Endothelial cell of umbilical vein (primary cell): ENCODE measurements around the gene EOLA1. TPM values are rescaled to one million over a fixed set of nuclear protein-coding genes. Genes with fewer than 3 reads are reported as not detected.

ENCODE experiments used
- BruUV-seq: library from RNA; stranded (reverse); fragments of 400-500 nt; replicated peaks from 2 replicates; lab custom pipeline; 2021; lab: Mats Ljungman, UMichigan
- CTCF ChIA-PET: fragments of 300-600, 350-600 bp; sonication (Branson Sonifier 250); formaldehyde crosslinking; loops from one replicate; lab custom pipeline; 2021; ENCODE audit warnings: antibody characterized with exemption, inconsistent platforms; lab: Charles Lee
- POLR2A ChIA-PET: fragments of 300-600, 350-600 bp; sonication (Branson Sonifier 250); formaldehyde crosslinking; loops from one replicate; lab custom pipeline; 2021; ENCODE audit warnings: antibody characterized with exemption, inconsistent platforms; lab: Charles Lee
- DNase-seq: peaks from one replicate; pipeline ENCODE4 v3.0.0-alpha.2; 2011; ENCODE audit warnings: low read depth, low spot score
- FAIRE-seq: peaks from 2 replicates; lab custom pipeline; 2011; peaks lifted over from hg19 to GRCh38; lab: Jason Lieb, UNC
- H2AFZ ChIP-seq: 2 replicates; pipeline ENCODE4 v1.6.0; 2012; ENCODE audit warnings: low read depth, low read length, control low read depth, inconsistent platforms
- H3K27ac ChIP-seq: 2 replicates; pipeline ENCODE4 v1.5.1; 2011; ENCODE audit warnings: low read depth, mild to moderate bottlenecking, control low read depth, low read length, moderate library complexity; ENCODE audit not compliant: insufficient read depth
- H3K27me3 ChIP-seq, 2 experiments: 2 replicates each; pipeline versions ENCODE4 v1.6.0 to v1.6.1; 2011; ENCODE audit warnings: low read length in 2 of 2, mixed read lengths in 1 of 2; ENCODE audit not compliant: control insufficient read depth in 2 of 2, insufficient read depth in 2 of 2
- H3K36me3 ChIP-seq, 2 experiments: 2 replicates in 1 of 2; 3 replicates in 1 of 2; pipeline ENCODE4 v1.5.1; 2011; ENCODE audit warnings: low read length in 2 of 2, mild to moderate bottlenecking in 1 of 2, moderate library complexity in 1 of 2; ENCODE audit not compliant: control insufficient read depth in 2 of 2, insufficient read depth in 2 of 2; ENCODE audit errors: extremely low read depth in 1 of 2
- H3K4me1 ChIP-seq: 3 replicates; pipeline ENCODE4 v1.5.1; 2011; ENCODE audit warnings: mild to moderate bottlenecking, low read length; ENCODE audit not compliant: control insufficient read depth, insufficient read depth; ENCODE audit errors: extremely low read depth
- H3K4me2 ChIP-seq: 2 replicates; pipeline ENCODE4 v1.6.1; 2011; ENCODE audit warnings: low read length, control low read depth, mixed read lengths; ENCODE audit not compliant: insufficient read depth
- H3K4me3 ChIP-seq, 3 experiments: fragments of 200-600 bp in 1 of 3; sonication (generic), shearing (Covaris generic) in 1 of 3; replicated peaks in 1 of 3; 2 replicates each; pipeline ENCODE4 v1.5.1; 2011 to 2016; ENCODE audit warnings: control low read depth in 3 of 3, low read length in 3 of 3, mild to moderate bottlenecking in 2 of 3, inconsistent platforms in 1 of 3, low read depth in 1 of 3, moderate library complexity in 1 of 3; ENCODE audit not compliant: insufficient read depth in 1 of 3
- H3K79me2 ChIP-seq: 2 replicates; pipeline ENCODE4 v1.6.0; 2012; ENCODE audit warnings: low read length, inconsistent platforms; ENCODE audit not compliant: control insufficient read depth, insufficient read depth
- H3K9ac ChIP-seq: replicated peaks from 2 replicates; pipeline ENCODE3; 2011; ENCODE audit warnings: low read length, control low read depth; ENCODE audit not compliant: insufficient read depth; ENCODE audit errors: extremely low read depth
- H3K9me1 ChIP-seq: replicated peaks from 3 replicates; pipeline ENCODE4 v1.6.0; 2011; ENCODE audit warnings: mild to moderate bottlenecking, low read length; ENCODE audit not compliant: control insufficient read depth, insufficient read depth; ENCODE audit errors: extremely low read depth
- H3K9me3 ChIP-seq: replicated peaks from 2 replicates; pipeline ENCODE4 v1.5.1; 2012; ENCODE audit warnings: low read length, inconsistent platforms; ENCODE audit not compliant: control insufficient read depth, insufficient read depth
- H4K20me1 ChIP-seq: replicated peaks from 2 replicates; pipeline ENCODE3; 2011; ENCODE audit warnings: mild to moderate bottlenecking, low read length; ENCODE audit not compliant: control insufficient read depth, insufficient read depth; ENCODE audit errors: extremely low read depth
- CTCF ChIP-seq, 2 donors: IDR thresholded peaks; 1 replicate in 1 of 2; 2 replicates in 1 of 2; pipeline ENCODE4 v1.5.1; 2011; ENCODE audit warnings: low read length in 2 of 2, mild to moderate bottlenecking in 2 of 2, moderate library complexity in 2 of 2, control low read depth in 1 of 2, inconsistent platforms in 1 of 2, low read depth in 1 of 2; ENCODE audit not compliant: insufficient read depth in 1 of 2; ENCODE audit errors: extremely low read depth in 1 of 2
- EZH2 ChIP-seq: IDR thresholded peaks from 2 replicates; pipeline ENCODE4 v1.6.1; 2012; ENCODE audit warnings: borderline replicate concordance, low read depth, mild to moderate bottlenecking, moderate library complexity, low read length, inconsistent platforms; ENCODE audit not compliant: severe bottlenecking
- FOS ChIP-seq: IDR thresholded peaks from 2 replicates; pipeline ENCODE4 v1.6.1; 2011; ENCODE audit warnings: mild to moderate bottlenecking, low read length, moderate library complexity, borderline replicate concordance; ENCODE audit not compliant: insufficient read depth
- GATA2 ChIP-seq: IDR thresholded peaks from 2 replicates; pipeline ENCODE4 v1.7.0; 2011; ENCODE audit warnings: low read depth, mild to moderate bottlenecking, moderate library complexity, mixed read lengths, low read length; ENCODE audit not compliant: insufficient read length, insufficient read depth
- JUN ChIP-seq: IDR thresholded peaks from 2 replicates; pipeline ENCODE4 v1.6.1; 2011; ENCODE audit warnings: borderline replicate concordance, low read depth; ENCODE audit not compliant: insufficient read length, insufficient read depth
- MAX ChIP-seq: IDR thresholded peaks from 2 replicates; pipeline ENCODE4 v1.6.1; 2011; ENCODE audit not compliant: insufficient read depth, insufficient read length
- MYC ChIP-seq: IDR thresholded peaks from one replicate; pipeline ENCODE4 v1.6.1; 2011; ENCODE audit warnings: mild to moderate bottlenecking, low read depth, low read length
- POLR2A ChIP-seq: IDR thresholded peaks from 2 replicates; pipeline ENCODE4 v1.6.1; 2012; ENCODE audit warnings: low read depth, mild to moderate bottlenecking, control low read depth, low read length
- POLR2AphosphoS5 ChIP-seq: IDR thresholded peaks from 2 replicates; pipeline ENCODE4 v1.6.1; 2012; ENCODE audit warnings: low read depth, mild to moderate bottlenecking, control low read depth, low read length, moderate library complexity; ENCODE audit not compliant: insufficient read depth
- dilution Hi-C: fragments of 300-500 bp; cut with MboI; formaldehyde crosslinking; loops from one replicate; pipeline ENCODE4 v1.15.0; 2019; ENCODE audit warnings: low sequenced_read_pairs; ENCODE audit not compliant: extremely low pct_ligation_motif_present
- intact Hi-C: fragments of 100-400 bp; cut with micrococcal nuclease; formaldehyde crosslinking; loops from one replicate; pipeline ENCODE4 v1.10.0; 2022
- polyA plus RNA-seq, 4 experiments: library from polyadenylated mRNA; depleted of rRNA in 3 of 4; stranded (reverse) in 3 of 4; unstranded in 1 of 4; fragments of >200 nt; gene quantifications; 2 replicates each; pipeline versions ENCODE4 v1.2.1 to v1.2.3, GENCODE V29; 2011 to 2012; ENCODE audit warnings: missing spikeins in 1 of 4
- total RNA-seq: library from RNA; stranded (reverse); gene quantifications from 2 replicates; pipeline ENCODE4 v1.2.3, GENCODE V29; 2021

The EOLA1 gene
- total and polyA plus RNA-seq, 2 donors (not counting 3 experiments of a cell fraction or from before 2014, with no cell fraction given): 12.5 to 24.6 TPM

GRCh38 chrX:149497054-149497453 is 43.8 kb upstream of the EOLA1 start:
- no peaks in the 10 kb centered on the region for H3K9me3 ChIP-seq
- intact Hi-C loops: no loop called here
- H3K79me2 ChIP-seq: no peaks in the 10 kb centered on the region
- TF ChIP-seq JUN: no peak
- TF ChIP-seq POLR2A: no peak
- TF ChIP-seq CTCF (IDR thresholded peaks at IDR 0.05; ENCODE audit: extremely low read depth in 1 of 2, insufficient read depth in 1 of 2, low read depth in 1 of 2, low read length in 2 of 2): no peak
- TF ChIP-seq FOS: no peak
- TF ChIP-seq GATA2: no peak
- no peak for TF ChIP-seq POLR2AphosphoS5
- no peak for TF ChIP-seq EZH2
- no peak for TF ChIP-seq MAX
- no peak for TF ChIP-seq MYC
- no peak overlapping the region for H3K9ac ChIP-seq
- H3K9me1 ChIP-seq: no peaks in the 10 kb centered on the region
- H3K4me1 ChIP-seq: peaks cover 6% of the 10 kb centered on the region
- peaks cover 11 to 13% of the 10 kb centered on the region in 2 experiments for H3K36me3 ChIP-seq
- BruUV-seq: no TSS peak
- H3K27ac ChIP-seq: no peak overlapping the region
- no peak overlapping the region for H3K4me2 ChIP-seq
- ChIA-PET POLR2A (no interaction called here), CTCF (no interaction called here)
- no peaks in the 10 kb centered on the region for H4K20me1 ChIP-seq
- no peak overlapping the region for H2AFZ ChIP-seq
- no peak overlapping the region for H3K4me3 ChIP-seq
- H3K27me3 ChIP-seq: no peaks in the 10 kb centered on the region
- FAIRE-seq: no peak
- DNase-seq: no peak
- dilution Hi-C loops: no loop called here
